ENCODE measurements around the gene NPPC.

NPPC gene

GRCh38 chr2:231934441-231935206 lies 8.4 kb upstream of the NPPC start:
- DNase-seq = no peak

GRCh38 chr2:231933916-231934401 lies 7.8 kb upstream of the NPPC start:
- no peak for DNase-seq

- DNase-seq = no peak
Measured at GRCh38 chr2:231932985-231933915, 7.1 kb upstream of the NPPC start.

GRCh38 chr2:231932711-231932970 lies 6.4 kb upstream of the NPPC start:
- DNase-seq = no peak

GRCh38 chr2:231931481-231931915 lies 5.3 kb upstream of the NPPC start:
- DNase-seq = no peak

GRCh38 chr2:231930593-231931281 lies 4.5 kb upstream of the NPPC start:
- no peak for DNase-seq

GRCh38 chr2:231929961-231930592 lies 3.9 kb upstream of the NPPC start:
- no peak for DNase-seq

GRCh38 chr2:231928901-231929725 lies 2.9 kb upstream of the NPPC start:
- no peak for DNase-seq

- no peak for DNase-seq
Measured at GRCh38 chr2:231928481-231928880, 2.3 kb upstream of the NPPC start.

- no peak for DNase-seq
Measured at GRCh38 chr2:231927566-231927890, 1.3 kb upstream of the NPPC start.

GRCh38 chr2:231926761-231927565 lies 767 bp upstream of the NPPC start:
- DNase-seq = peak; percentile 8 to 50

- peak; percentile 57 to 78 for DNase-seq
Measured at GRCh38 chr2:231925303-231926179, 655 bp downstream of the NPPC start.

GRCh38 chr2:231924889-231925275 lies 1.3 kb downstream of the NPPC start:
- DNase-seq = no peak

- no peak for DNase-seq
Measured at GRCh38 chr2:231923951-231924888, 2.0 kb downstream of the NPPC start.

- no peak for DNase-seq
Measured at GRCh38 chr2:231923010-231923344, 3.2 kb downstream of the NPPC start.

GRCh38 chr2:231922311-231923009 lies 3.7 kb downstream of the NPPC start:
- no peak for DNase-seq

- no peak for DNase-seq
Measured at GRCh38 chr2:231920795-231921194, 5.4 kb downstream of the NPPC start.

GRCh38 chr2:231920366-231920765 lies 5.8 kb downstream of the NPPC start:
- no peak for DNase-seq
